ENCODE measurements around the gene PSD2. TPM values are rescaled to one million over a fixed set of nuclear protein-coding genes. Genes with fewer than 3 reads are reported as not detected.

Gene PSD2
- total RNA-seq, 4 donors from 2014 or later = 0.10 TPM; not detected in 3

GRCh38 chr5:139760066-139761056 lies 35.2 kb upstream of the PSD2 start:
- no peaks in the 10 kb centered on the region for H3K36me3 ChIP-seq
- H3K27me3 ChIP-seq = peaks cover 21 to 28% (median 24%) of the 10 kb centered on the region in 3 donors
- intact Hi-C loops (cut with DNase I; ENCODE audit: low total_unique reads) (no loop called here), in situ Hi-C loops (cut with MboI; ENCODE audit: low sequenced_read_pairs in 4 of 4) (loop anchor here (5.0 to 10.0 kb wide), 5 partner anchors 53 to 128 kb away; no protein-coding TSS in a partner anchor)
- no peak for DNase-seq
- no peaks in the 10 kb centered on the region for H3K9me3 ChIP-seq
- no peak overlapping the region for H3K4me3 ChIP-seq
- H3K4me1 ChIP-seq = peaks cover 7 to 8% of the 10 kb centered on the region in 2 donors
- no peak for ATAC-seq
- no peak overlapping the region for H3K27ac ChIP-seq
- TF ChIP-seq POLR2A (IDR thresholded peaks at IDR 0.05) = no peak
- no peak for TF ChIP-seq CTCF (IDR thresholded peaks at IDR 0.05 in 4 of 5, conservative IDR thresholded peaks at IDR 0.05 in 1 of 5)

- DNase-seq (no peak), ATAC-seq (no peak)
- TF ChIP-seq POLR2A (IDR thresholded peaks at IDR 0.05) (no peak), CTCF (IDR thresholded peaks at IDR 0.05 in 4 of 5, conservative IDR thresholded peaks at IDR 0.05 in 1 of 5) (no peak)
- Histone ChIP-seq H3K9me3 (no peaks in the 10 kb centered on the region), H3K4me3 (no peak overlapping the region), H3K4me1 (peaks cover 2 to 3% of the 10 kb centered on the region in 2 donors), H3K36me3 (no peaks in the 10 kb centered on the region), H3K27me3 (peaks cover 14 to 21% (median 18%) of the 10 kb centered on the region in 3 donors), H3K27ac (no peak overlapping the region)
- in situ Hi-C loops (cut with MboI; ENCODE audit: low sequenced_read_pairs in 4 of 4) = loop anchor here (5.0 to 10.0 kb wide), 5 partner anchors 54 to 129 kb away; no protein-coding TSS in a partner anchor
- intact Hi-C loops (cut with DNase I; ENCODE audit: low total_unique reads) = no loop called here
These were observed 34.6 kb upstream of the PSD2 start for GRCh38 chr5:139761057-139761450.

DNA sequence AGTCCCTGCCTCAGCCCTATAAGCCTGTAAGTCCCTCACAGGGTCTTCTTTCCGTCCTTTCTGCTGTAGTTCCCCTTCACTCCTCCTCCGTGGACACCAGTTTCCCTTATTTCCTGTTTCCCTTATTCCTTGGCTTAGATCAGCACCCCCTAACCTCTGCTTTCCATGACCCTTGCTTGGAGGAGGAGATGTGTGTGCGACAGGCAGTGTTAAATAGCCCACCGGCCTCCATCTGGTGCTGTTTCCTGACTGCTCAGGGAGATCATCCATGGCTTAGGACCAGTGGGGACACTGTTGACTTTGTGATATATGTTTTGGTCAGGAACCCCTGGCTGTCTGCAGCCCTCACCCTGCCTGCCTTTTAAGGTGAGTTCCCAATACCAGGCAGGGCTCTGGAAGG lies 34.1 kb upstream of the PSD2 start:
- H3K27ac ChIP-seq = no peak overlapping the region
- H3K9me3 ChIP-seq = no peaks in the 10 kb centered on the region
- H3K4me1 ChIP-seq = no peaks in the 10 kb centered on the region
- H3K36me3 ChIP-seq = no peaks in the 10 kb centered on the region
- DNase-seq (no peak), ATAC-seq (no peak)
- no peak overlapping the region for H3K4me3 ChIP-seq
- in situ Hi-C loops (cut with MboI; ENCODE audit: low sequenced_read_pairs in 4 of 4) = loop anchor here (5.0 to 10.0 kb wide), 5 partner anchors 54 to 129 kb away; no protein-coding TSS in a partner anchor
- intact Hi-C loops (cut with DNase I; ENCODE audit: low total_unique reads) = no loop called here
- H3K27me3 ChIP-seq = peaks cover 9 to 17% (median 13%) of the 10 kb centered on the region in 3 donors
- TF ChIP-seq CTCF (IDR thresholded peaks at IDR 0.05 in 4 of 5, conservative IDR thresholded peaks at IDR 0.05 in 1 of 5) (no peak), POLR2A (IDR thresholded peaks at IDR 0.05) (no peak)

GRCh38 chr5:139762615-139763170 lies 32.9 kb upstream of the PSD2 start:
- no peaks in the 10 kb centered on the region for H3K9me3 ChIP-seq
- in situ Hi-C loops (cut with MboI; ENCODE audit: low sequenced_read_pairs in 4 of 4) (loop anchor here (5.0 to 10.0 kb wide), 5 partner anchors 55 to 130 kb away; no protein-coding TSS in a partner anchor), intact Hi-C loops (cut with DNase I; ENCODE audit: low total_unique reads) (no loop called here)
- no peaks in the 10 kb centered on the region for H3K36me3 ChIP-seq
- ATAC-seq (no peak), DNase-seq (no peak)
- TF ChIP-seq POLR2A (IDR thresholded peaks at IDR 0.05) (no peak), CTCF (IDR thresholded peaks at IDR 0.05 in 4 of 5, conservative IDR thresholded peaks at IDR 0.05 in 1 of 5) (no peak)
- peaks cover 9 to 12% (median 11%) of the 10 kb centered on the region in 3 donors for H3K27me3 ChIP-seq
- H3K4me3 ChIP-seq = no peak overlapping the region
- no peaks in the 10 kb centered on the region for H3K4me1 ChIP-seq
- H3K27ac ChIP-seq = no peak overlapping the region

All from gastrocnemius medialis (tissue), 4 donors.